Hippocampal formation (tissue), 2 donors: ENCODE results near the gene KIF26B.

Experiments
- DNase-seq, 2 donors: peaks; one replicate each; lab custom pipeline; 2025; lab: John Stamatoyannopoulos, UW

The KIF26B gene

DNA sequence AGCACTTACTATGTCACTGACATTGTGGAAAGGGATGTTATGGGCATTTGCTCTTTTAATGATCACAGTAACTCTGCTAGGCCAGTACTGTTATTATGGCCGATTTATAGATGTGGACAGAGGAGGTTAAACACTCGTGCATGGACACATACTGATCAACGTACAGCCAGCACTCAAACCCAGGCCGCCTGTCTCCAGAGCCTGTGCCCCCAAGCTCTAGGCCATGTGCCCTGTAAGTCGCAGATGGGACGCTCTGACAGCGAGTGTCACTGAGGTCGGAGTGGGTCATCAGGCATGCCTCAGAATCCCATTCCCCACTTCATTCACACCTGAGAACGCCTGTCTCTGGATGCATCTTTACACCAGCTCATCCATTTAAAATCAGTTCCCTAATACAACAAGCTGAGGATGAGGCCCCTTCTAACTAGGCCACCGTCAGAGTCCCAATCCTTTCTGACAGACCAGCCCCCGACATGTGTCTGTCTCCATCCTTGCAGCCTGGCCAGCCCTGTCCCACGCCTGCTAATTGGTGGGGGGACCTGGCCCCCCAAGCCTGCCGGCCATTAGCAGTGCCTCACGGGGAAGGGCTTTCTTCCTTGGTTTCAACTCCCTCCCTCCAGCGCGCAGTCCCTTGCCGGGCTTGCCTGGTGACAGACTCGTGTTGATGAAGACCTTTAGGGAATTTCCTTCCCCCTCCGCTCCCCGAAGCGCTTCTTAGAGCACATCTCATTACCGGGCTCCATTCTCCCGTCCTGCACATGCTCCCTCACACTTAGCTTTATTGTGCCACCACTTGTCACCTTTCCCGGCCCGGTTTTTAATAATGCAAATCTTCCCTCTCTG is 436.8 kb downstream of the KIF26B start:
- DNase-seq = no peak

DNA sequence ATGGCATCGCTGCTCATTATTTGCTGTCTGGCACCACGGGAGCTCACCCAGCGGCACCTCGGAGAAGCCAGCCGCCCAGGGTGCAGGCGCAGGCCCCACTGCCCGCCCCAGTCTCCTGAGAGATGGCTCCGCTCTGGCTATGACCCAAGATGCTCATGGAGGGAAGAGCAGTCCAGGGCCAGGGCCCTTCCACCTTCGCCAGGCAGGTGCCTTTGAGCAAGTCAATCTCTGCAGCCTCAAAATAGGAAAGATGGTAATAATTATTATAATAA is 437.3 kb downstream of the KIF26B start:
- DNase-seq = no peak

DNA sequence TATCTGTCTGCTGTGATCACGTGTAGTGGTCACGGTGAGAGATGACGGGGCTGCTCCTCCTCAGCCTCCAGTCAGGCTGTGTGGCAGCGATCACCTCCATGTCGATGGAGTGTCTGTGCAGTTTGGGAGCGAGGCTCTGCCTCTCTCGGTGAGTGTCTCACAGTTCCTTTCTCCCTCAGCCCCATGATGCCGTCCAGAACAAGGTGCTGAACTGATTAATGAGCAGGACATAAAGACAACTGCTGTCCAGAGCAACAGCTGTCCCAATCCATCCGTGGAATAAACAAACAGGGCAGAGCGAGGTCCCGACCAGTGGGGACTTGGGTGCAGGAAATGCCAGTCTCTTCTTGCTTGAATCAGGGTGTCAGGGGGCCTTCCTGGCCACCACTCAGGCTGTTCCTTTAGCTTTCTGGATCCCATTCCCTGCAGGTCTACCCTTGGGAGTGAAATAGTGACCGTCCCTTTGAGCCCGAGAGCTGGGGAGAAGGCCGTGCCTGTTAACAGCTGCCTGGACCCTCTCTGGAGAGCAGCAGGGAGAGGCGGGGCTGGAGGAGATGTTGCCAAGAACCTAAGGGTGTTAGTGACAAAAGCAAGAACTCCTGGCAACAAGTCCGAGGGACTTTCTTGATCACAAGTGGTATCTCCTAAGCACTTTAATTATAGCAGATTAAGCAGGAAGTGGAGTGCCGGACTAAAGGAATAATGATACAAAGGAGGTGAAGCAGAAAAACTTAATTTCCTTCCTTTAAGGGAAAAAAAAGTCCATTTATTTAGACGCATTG is 443.9 kb downstream of the KIF26B start:
- no peak for DNase-seq

DNA sequence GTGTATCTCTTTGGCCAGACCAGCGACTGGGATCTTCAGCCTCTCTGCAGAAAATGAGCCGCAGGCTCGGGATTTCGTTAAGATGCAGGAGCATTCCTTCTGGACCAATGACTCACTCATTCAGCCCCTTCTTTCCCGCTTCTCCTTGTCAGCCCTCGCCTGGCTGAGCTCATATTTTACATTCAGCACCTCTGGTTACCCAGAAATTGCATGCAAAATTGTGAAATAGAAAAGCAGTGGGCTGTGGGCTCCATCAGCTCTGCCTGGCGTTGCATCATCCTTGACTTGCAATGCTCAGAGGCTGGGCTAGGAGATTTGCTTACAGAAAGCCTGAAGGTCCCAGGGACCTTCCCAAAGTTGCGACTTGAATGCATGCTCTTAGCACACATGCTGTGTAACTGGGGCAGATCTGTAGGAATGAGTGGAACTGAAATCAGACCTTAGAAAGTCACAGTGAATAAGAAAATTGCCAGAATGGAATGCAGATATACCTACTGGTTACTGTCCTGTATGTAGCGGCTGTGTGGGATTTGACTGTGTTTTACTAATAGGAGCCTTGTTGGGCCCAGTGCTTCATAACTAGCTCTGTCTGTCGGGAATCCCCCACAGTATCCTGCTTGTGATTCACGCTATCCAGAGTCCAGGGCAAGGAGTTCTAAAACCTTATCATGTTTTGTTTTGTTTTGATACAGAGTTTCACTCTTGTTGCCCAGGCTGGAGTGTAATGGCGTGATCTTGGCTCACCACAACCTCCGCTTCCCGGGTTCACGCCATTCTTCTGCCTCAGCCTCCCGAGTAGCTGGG is 444.8 kb downstream of the KIF26B start:
- DNase-seq = no peak

DNA sequence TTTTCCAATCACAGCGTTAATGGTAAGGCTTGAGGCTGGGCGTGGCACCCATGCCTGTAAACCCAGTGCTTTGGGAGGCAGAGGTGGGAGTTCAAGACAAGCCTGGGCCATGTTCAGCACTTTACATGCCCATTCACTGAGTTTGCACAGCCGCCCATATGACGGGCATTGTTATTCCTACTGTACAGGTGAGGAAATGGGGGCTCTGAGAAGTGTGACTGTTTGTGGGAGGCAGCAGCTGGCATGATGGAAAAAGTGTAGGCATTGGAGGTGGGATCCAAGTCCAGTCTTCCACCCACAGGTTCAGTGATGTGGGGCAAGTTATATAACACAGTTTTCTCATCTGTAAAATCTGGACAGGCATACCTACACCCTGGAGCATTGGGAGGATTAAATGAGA is 445.9 kb downstream of the KIF26B start:
- no peak for DNase-seq

DNA sequence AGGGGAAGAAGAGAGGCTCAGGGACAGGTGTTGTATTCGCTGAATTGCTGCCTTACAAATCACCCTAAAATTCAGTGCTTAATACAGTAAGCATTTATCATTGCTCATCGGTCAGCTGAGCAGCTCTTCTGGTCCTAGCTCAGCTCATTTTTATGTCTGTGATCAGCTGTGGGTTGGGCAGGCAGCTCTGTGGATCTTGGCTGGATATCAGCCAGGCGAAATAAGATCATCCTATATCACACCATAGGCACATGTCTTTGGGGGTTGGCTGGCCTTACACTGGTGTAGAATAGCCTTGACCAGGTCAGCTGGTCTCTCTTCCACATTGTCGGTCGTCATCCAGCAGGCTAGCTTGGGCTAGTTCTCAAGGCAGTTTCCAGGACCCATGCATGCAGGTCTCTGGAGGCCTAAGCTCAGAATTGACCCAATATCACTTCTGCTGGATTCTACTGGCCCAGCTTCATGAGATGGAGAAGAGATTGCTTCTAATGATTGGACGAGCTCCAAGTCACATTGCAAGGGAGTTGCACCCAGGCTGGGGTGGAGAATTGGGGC is 448.6 kb downstream of the KIF26B start:
- no peak for DNase-seq

DNA sequence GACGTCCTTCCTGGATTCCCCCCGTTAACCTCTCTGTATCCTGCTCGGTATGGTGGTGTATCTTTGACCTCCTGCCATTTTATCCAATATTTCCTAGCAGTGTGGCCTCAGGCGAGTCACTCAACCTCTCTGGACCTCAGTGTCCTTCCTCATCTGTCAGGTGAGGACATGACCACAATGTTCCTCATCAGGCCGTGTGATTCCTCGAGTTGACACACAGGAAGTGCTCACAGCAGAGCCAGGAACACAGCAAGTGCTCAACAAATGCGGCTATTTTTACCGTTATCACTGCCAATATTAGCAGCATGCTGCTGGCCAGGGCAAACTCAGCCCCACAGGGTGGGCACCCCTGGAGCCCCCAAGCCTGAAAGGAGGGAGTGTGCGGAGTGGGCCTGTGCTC is 450.2 kb downstream of the KIF26B start:
- no peak for DNase-seq

DNA sequence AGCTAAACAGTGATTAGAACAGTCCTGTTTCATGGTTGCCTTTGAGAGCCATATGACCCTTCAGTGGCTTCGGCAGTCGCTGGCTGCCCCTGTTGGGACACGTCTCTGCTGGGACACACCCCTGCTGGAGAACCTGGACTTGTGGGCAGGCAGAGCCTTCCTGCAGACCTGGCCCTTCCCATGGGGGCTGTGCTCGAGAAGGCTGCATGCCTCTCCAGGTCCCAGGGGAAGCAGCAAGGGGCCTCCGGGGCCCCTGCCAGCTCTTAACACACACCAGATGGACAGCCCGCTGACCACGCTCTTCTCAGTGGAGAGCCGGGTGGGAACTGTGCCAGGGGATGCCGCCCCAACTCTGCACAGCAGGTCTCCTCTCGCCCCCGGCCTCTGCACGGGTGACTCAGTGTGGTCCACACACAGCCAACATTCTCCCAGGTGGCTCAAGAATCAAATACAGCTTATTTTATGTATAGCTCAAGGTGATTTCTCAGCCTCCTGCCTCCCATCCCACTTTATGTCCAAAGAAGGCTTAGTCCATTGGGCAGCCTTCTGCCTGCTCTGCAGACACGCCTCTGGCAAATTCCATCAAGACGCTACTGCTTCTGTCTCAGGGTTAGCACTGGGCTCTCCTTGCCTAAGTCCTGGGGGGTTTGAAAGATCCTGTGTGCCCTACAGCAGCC is 450.8 kb downstream of the KIF26B start:
- DNase-seq = no peak

DNA sequence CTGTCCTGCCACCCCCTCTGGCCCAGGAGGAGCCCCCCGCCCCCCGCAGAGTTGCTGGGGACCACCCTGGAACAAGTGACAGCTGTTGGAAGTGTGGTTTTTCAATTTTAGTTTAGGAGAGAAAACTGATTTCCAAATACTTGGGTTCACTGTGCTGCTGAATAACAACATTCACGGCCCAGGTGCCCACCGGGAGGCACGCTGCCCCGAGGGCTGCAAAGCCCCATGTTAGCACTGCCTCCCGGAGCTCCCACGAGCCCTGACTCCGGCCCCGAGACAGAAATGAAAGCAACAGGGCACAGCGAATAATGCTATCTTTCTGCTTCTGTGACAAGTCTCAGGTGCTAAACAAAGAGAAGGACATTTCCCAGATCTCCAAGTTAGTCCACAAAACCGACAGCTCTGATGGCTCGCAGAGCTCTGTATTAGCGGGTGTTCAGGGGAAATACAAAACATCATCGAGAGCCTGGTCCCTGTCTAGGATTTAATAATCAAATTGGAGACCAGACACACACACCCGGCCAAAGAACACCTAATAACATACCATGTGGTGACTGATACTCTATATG is 451.5 kb downstream of the KIF26B start:
- DNase-seq = no peak

DNA sequence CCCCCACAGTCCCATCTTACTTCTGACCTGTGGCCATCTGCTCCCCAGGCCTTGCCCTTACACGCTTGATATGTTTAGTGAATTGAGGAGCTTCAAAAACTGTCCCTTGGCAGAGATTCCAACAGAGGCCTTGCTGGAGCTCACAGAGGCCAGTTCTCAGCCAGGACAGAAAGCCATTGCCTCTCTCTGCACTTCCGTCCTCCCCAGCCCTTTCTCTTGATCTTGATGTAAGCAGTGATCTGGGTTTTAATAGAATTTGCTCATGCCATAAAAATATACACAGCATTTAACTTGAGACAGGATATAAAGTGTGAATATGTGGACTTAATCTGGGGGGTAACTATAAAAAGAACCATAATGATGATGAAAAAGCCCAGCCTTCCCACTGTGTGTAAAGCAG is 453.5 kb downstream of the KIF26B start:
- DNase-seq = no peak

DNA sequence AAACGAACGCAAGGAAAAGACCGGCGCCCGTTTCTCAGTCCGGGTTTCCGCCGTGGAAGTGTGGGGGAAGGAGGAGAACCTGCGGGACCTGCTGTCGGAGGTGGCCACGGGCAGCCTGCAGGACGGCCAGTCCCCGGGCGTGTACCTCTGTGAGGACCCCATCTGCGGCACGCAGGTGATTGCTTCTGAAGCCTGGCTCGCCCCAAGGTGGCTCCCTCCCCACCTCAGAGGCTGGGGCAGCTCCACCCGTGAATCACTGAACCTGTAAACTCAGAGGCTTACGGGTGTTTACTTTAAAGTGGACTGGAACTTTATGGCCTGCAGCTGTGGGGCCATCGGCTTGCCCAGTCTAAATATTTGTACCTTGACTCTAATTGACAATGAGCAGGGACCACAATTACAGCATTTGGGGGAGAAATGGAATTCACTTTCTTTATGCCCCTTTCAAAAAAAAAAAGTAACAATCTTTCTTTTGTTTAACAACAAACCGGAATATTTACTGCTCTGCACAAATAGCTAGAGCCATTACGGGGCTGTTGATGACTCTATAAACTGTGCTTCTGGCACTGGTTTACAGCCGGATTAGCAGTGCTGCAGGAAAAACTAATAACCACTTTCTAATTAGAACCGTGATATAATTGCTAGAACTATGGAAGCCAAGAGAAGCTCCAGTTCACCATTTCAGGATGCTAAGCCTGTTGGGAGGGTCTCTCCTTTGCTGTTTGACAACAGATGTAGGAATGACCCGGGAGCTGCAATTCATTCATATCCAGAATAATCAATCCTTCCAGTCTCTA is 454.8 kb downstream of the KIF26B start:
- no peak for DNase-seq

DNA sequence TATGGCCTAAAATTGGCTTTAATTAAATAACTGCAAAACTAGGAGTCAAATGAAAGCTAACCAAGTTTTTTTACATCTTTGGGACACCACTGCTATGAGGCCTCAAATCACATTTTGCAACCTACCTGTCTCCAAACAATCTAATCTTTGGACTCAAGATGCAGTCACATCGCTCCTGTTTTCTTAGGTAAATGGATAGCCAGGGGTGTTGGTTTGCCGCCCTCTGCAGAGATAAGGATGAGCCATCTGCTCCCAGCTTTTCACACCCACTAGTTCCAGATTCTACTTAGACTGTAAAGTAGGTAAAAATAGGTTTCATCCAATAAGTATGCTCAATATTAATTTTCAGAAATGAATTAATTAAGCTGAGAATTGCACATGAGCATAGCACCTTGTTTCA is 456.5 kb downstream of the KIF26B start:
- DNase-seq = no peak

DNA sequence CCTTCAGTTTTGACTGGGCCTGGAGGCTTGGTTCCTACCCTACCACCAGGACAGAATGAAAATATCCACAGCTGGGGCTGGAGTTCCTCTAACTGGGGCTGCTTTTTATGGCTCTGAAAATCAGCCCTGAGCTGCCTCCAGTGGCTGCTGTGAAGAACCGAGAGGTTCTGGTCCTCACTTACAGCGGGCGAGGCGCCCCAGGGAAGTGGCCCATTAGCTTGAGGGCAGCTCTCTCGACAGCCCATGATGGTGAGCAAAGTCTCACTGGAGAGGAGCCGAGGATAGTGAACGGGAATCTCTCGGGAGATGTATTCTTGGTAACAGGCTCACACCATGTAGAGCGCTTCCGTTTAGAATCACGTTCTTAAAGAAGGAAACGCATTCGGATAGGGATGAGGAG is 459.7 kb downstream of the KIF26B start:
- no peak for DNase-seq

DNA sequence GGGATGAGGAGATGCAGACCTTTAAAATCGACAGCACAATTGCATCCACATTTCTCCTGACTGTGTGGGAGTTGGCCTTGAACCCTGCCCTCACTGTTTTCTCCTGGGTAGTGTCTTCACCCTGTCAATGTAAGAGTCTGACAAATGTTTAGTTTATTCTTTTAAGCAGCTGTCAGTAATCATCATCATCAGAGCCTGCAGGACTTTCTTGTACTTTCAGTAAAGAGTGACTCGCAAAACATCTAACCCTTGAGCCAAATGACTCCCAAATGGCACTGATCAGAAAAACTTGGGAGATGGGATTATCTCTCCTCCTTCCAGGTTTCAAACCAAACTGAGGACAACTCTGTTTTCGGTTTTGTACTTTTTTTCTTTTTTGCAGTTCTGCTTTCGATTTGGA is 460.2 kb downstream of the KIF26B start:
- DNase-seq = no peak

DNA sequence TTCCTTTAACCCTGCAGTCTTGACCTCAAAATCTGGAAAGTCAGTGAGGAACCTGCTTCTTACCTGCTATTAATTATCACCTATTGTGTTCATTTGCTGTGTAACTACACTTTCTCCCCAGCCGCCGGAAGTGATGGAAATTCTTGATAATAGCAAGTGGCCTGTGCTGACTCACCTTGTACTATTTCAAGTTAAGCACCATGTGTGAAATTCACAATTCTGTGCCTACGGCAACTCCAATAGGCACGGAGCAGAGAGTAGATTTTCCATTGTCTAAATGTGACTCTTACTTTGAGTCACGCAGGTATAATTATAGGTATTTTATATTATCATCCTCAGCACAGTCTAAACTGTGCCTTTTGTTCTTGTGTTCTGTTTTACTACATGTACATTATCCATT is 466.8 kb downstream of the KIF26B start:
- DNase-seq = no peak

DNA sequence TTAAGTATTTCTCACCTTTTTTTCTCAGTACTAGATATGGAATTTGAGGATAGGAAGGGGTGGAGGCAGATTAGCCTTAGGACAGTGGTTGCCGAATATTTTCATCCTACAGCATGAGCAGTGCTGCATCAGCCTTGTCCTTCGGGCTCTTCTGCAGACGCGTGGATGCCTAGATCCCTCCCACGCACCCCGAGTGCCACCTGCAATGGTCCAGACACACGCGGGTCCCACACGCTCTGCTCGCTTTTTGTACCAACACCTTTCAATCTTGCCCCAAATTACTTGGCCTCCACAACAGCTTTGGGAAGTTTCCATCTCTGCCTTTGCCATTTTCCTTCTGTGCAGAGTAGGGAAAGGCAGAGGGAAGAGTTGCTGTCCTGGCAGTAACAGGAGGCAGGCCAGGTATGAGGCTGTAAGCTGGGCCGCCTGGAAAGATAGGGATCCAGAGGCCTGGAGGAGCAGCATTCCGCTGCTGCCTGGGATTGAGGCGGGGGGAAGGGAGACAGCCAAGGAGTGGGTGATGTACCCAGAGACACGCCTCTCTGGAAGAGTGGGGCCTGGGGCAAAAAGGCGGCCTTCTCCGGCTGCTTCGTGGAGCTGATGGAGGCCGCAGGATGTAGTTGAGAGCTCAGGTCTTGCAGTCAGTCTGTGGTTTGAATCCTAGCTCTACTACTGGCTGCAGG is 467.7 kb downstream of the KIF26B start:
- DNase-seq = no peak

DNA sequence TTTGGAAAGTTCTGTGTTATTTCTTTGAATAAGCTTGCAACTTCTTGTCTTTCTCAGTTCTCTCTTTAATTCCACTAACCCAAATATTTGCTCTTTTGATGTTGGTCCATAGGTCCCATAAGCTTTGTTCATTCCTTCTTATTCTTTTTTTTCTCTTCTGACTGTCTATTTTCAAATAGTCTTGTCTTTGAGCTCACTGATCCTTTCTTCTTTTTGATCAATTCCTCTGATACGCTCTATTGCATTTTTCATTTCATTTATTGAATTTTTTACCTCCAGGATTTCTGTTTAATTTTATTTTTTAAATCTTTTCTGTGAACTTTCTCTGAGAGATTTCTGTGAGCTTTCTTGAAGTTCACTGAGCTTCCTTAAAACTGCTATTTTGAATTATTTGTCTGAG is 486.6 kb downstream of the KIF26B start:
- no peak for DNase-seq

DNA sequence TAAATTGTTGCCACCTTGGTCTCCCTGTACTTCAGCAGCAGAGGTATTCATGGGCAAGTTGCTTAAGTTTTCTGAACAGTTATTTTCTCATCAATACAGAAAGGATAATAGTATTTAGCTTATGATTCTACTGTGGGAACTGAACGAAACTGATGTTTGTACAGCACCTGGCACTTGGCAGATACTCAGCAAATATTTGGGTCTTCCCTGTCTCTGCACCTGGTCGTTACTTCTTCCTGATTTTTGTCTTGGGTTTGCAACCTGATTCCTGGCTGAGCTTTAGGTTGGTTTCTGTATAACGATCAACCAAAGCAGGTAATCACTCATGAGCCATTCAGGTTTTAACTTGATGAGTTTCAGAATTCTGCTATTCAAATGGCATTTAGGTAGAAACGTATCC is 490.6 kb downstream of the KIF26B start:
- DNase-seq = no peak

DNA sequence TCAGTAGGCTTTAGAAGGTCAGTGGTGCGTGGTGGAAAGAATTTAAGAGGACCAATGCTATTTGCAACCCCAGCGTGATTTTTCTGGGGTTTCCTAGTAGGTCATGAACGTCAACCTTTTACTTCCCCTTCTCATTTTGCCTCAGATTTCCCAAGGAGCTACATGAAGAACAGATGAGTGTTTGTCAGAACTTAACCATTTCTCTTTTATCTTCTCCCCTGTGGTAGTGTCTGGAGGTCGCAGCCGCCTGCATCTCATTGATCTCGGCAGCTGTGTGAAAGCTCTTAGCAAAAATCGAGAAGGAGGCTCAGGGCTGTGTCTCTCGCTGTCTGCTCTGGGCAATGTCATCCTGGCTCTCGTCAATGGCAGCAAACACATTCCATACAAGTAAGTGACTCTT is 491.1 kb downstream of the KIF26B start:
- DNase-seq = no peak
